SK-MEL-5 (cell line): ENCODE results near the gene CAVIN1. TPM values are rescaled to one million over a fixed set of nuclear protein-coding genes. Genes with fewer than 3 reads are reported as not detected.
"Not testable (repeated sequence)": the region's sequence is repeated elsewhere in the genome, so short reads cannot be mapped to it uniquely, and the experiment has no call there.

ENCODE experiments used
- DNase-seq: peaks from one replicate; pipeline ENCODE4 v3.0.0-alpha.2; 2016; ENCODE audit warnings: low read depth, low spot score
- in situ Hi-C: cut with HindIII; loops from 2 replicates; pipeline ENCODE4 v1.10.0; 2016; ENCODE audit warnings: low sequenced_read_pairs, high pct_unique_total_duplicates, low pct_unique_long_range_greater_than_20kb
- total RNA-seq: library from RNA; depleted of rRNA; stranded (reverse); fragments of >200 nt; shearing (Covaris generic); gene quantifications from 2 replicates; pipeline ENCODE4 v1.2.3, GENCODE V29; 2014

CAVIN1 gene
- total RNA-seq, 1 experiment from 2014 or later: 10.0 TPM

DNA sequence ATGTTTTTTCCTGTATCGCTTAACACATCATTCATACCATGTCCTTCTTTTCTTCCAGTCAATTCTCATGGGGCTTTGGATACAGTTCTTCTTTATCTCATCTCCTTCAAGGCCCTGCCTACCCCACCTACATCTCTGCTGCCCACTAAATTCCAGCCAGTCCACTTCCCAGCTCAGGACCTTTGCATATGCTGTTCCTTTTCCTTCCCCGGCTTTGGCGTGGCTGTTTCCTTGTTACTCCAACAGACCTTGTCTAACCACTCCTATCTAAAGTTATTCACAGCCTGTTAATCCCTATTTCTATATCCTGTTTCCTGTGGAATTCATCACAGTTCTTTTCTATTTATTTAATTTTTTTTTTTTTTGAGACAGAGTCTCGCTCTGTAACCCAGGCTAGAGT is 28.2 kb downstream of the CAVIN1 start:
- in situ Hi-C loops: no loop called here
- DNase-seq: no peak

DNA sequence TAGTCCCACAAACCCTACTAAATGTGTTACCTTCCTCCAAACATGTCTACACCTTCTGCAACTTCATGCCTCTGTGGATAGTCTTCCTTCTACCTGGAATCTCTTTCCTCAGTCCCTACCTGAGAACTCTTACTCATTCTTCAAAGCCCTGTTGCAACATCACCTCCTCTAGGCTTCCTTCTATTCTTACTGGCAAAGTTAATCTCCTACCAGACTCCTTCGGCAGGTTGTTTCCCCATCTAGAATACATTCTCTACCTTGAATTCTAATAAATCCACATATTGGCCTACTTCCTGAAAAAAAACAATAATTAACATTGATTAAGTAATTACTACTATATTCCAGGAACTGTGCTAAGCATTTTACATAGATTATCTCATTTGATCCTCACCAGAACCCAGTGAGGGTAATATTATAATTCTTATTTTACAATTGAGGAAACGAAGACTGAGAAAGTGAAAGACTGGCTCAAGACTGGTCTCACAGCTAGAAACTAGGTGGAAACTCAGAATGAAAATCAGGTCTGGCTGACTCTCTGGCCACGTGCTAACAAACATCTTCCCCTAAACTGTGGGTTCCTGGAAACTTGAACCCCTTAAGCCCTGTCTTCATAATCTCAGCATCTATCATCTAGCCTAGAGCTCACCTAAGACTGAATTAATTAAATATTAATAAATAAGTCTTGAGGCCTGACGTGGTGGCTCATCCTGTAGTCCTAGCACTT is 30.2 kb downstream of the CAVIN1 start:
- no peak for DNase-seq
- in situ Hi-C loops: no loop called here

DNA sequence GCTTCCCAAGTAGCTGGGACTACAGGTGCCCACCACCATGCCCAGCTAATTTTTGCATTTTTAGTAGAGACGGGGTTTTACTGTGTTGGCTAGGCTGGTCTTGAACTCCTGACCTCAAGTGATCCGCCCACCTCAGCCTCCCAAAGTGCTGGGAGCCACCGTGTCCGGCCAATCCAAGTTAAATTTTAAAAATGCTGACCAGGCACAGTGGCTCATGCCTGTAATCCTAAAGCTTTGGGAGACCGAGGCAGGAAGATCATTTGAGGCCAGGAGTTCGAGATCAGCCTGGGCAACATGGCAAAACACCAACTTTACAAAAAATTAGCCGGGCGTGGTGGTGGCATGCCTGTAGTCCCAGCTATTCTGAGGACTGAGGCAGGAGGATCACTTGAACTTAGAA is 31.6 kb downstream of the CAVIN1 start:
- DNase-seq, in situ Hi-C loops: not testable (repeated sequence)

DNA sequence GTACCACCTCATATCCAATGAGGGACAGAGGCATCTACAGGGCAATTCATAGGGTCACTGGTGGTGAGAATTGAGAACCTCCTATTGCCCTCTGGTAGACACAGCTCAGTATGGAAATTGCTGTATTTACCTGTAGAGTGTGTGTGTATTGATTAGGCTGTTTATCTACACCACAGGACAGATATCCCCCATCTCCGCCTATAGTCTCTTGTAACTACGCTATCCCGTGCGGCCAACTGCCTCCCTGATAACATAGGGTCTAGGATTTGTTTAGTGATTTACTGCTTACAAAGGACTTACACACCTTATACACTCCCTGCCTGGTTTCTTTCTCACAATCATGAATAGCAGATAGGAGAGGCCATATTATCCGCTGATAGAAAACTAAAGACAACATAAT is 33.2 kb downstream of the CAVIN1 start:
- in situ Hi-C loops: no loop called here
- DNase-seq: no peak

DNA sequence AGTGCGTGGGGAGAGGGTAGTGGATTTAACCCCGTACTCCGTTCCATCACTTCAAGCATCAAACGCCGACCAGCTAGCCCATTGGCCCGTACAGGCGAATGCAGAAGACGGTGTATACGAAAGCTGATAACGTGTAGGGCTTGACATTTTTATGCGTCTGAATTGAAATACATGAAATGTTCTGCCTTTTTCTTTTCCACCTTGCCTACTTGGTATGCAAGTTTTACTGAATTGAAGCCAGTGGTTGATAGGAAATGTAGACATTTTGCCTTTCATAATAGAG is 34.0 kb downstream of the CAVIN1 start:
- in situ Hi-C loops: no loop called here
- DNase-seq: no peak

DNA sequence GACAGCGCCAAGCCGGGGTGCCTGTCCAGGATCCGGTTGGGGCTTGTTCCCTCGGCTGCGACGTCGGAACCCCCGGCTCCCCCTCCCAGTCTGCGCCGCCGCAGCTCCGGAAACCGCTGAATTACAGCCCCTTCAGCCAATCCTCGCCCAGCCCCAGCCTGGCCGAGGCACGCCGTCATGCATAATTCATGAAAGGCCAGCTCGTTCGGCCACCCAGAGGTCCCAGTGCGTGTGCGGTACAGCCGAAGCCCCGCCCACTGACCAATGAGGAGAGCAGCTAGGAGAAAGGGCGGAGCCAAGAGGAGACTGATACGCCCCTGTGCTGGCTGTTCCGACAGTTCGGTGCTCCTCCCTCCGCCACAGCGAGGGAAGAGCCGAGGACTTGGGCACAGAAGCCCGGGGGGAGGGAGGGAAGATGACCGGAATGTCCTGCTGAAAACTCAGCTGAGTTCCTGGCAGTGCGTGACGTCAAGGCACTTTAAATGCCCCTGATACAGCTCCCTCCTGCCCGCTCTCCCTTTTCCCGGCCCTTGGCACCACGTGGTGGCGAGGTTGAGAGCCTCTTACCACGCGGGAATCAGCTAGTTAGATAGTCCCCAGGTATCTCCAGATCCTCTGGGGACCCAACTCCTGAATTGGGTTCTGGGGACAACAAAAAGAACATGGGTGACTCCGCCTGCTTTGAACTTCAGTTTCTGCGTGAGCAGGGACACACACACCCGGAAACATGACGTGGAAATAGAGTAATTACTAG is 34.5 kb downstream of the CAVIN1 start, which contains the start of gene STAT3:
TSS of gene STAT3 (minus strand) at position 62 of the 754 bp plus-strand sequence. CDS start 39,926 bp downstream, outside the sequence.
- in situ Hi-C loops: no loop called here
- peak; percentile 100 for DNase-seq

DNA sequence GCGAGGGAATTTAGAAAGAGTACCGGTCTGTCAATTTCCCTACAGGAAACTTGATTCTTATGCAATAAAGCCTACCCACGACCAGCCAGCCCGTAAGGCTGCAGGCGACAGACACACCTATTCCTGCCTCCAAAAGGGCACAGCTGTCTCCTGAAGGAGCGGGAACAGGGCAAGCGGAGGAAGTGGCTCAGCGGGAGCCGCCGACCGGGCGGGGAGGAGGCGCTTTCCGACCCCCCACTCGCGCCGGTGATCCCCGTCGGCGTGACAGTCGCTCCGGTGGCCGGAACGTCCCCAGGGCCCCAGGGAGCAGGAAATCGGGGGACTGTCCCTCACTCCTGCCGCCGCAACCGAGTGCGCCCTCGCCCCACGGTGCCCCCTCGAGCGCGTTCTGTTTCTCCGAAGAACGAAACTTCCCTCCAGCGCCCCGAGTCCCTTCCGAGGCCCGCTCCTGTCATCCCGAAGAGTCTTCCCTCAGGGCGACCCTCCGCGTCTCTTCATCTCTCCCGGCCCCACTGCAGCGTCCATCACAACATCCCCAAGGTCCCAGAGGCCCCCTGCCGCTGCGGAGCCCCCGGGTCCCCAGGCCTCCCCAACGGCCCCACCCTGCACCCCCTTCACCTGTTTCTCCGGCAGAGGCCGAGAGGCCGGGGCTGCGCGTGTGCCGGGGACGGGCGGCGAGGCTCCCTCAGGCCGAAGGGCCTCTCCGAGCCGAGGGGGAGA is 35.2 kb downstream of the CAVIN1 start:
- in situ Hi-C loops: no loop called here

DNA sequence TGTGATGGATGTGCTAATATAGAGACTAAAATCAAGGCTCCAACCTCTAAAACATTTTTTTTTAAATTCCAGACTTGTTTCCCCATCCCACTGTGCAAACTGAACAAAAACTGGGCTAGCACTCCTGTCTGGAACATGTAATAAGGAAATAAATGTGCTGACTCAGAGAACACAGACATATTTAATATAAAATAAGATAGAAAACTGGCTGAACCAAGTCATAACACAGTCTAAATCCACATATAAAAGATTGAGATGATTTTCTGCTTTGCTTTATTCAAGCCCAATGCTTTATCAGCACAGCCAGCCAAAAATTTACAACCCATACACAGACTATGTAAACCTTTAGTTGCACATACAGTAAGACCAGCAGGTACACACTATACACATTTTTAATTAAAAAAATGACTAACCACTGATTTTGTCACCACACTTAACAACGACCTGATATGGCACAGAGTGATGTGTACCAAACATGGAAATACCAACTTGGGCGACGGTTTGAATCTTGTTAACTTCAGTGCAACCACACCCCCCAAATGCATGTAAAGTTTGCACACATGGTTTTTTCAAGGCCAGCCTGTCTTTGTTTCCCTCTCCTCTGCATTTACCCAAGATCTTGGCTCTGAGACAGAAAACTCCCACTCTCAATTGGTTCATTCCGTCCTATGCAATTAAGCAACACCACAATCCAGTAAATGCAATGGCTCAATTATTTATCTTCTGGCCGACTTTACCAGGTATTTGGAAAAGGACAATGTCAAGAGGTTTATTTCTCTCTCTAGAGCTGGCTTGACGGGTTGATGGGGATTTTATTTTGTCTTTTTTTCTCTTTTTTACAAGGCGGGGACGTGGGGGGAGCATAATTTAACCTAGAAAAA is 36.0 kb downstream of the CAVIN1 start:
- DNase-seq: peak; percentile 43
- in situ Hi-C loops: no loop called here

More for the DNA sequence above, 35.2 kb downstream of the CAVIN1 start:
- DNase-seq: no peak

DNA sequence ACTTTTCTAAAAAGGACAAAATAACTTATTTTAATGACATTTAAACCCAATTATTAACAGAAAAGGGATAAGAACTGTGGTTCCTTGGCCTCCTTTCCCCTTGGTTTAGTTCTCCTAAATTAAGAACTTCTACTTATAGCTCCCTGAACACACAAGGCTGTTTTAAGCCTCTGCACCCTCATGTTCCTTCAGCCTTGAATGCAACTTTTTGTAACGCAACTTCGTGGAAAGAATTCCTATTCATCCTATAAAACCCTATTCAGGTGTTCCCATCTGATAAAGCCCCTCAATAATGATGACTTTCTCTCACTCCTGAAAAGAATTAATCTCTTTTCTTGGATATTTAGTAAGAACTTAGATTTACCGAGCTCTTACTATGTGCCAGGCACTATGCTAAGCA is 41.2 kb downstream of the CAVIN1 start:
- in situ Hi-C loops: no loop called here
- DNase-seq: no peak

DNA sequence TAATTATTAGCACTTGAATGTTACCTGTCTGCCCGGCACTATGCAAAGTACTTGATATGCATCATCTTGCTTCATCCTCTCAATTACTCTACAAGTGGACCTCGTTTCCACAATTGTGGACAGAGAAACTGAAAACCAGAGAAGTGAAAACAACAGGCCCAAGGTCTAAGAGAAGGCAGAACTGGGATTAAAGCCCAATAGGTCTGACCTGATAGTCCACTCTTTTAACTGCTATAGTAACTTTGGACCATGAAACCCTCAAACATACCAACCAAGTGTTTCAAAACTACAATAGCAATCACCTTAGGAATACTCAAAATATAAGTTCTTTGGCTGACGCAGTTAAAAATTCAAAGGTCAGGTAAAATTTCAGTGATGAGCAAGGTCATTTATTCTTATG is 42.1 kb downstream of the CAVIN1 start:
- DNase-seq: no peak
- in situ Hi-C loops: no loop called here

DNA sequence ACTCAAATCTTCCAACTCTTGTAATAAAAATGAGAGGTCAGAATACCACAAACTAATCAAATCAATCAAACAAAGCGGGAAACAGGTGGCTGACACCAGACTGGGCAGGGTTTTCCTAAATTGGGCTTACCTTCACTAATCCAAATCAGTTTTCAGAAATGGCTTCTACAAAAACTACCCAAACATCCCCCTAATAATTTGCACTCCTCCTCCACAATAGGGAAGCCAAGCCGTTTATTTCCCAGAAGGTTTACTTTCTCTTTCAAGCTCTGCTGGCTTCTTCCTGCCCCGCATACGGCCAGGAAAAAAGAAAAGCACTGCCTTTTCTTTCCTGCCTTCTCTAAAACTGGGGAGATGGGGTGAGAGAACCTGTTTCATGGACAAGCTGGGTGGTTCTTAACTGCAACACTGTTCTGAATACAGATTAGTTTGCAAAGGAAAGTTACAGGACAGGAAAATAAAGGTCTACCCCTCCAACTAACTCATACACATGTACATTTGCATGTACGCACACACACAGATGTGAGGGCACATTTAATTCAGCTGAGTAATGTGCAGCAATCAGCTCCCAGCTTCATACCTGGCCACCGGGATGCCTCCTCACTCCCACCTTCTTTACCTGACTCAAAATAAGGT is 44.0 kb downstream of the CAVIN1 start:
- no peak for DNase-seq
- in situ Hi-C loops: no loop called here

DNA sequence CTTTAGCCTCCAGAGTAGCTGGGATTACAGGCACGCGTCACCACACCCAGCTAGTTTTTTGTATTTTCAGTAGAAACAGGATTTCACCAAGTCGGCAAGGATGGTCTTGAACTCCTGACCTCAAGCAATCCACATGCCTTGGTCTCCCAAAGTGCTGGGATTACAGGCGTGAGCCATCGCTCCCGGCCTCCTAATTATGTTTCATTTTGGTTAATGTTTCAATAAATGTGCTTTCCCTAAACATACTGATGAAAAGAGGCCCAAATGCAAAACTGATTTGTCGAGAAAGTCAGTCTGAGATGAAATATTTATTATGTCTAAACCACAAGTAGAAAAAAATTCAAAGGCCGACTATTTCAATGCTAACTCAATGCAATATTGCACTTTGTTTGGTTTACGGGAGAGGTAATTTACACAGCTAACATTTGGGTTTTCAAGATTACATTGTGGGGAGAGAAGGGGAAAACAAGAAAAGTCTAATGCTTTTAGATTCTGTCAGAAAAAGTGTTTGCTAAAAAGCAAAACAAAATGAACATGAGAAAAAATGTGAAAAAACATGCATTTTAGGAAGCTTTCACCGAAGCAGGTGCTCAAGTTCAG is 44.6 kb downstream of the CAVIN1 start:
- no peak for DNase-seq

DNA sequence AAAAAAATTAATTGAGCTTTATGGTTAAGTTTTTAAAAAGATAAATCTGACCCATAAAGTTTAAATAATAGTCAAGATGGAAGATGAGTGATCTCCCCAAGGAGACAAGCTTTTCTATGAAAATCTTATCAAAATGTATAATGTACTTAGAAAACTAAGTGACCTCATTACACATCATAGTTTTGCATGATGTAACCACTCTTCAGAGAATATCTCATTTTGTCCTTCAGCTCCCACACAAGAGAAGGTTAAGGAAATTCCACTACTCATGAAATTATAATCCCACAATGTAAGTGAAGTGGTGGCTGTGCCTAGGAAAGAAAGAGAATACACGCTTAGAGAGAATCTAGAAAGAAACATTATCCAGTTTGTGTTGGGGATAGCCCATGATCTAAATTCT is 49.2 kb downstream of the CAVIN1 start:
- in situ Hi-C loops: no loop called here
- DNase-seq: no peak

More for the DNA sequence above, 44.6 kb downstream of the CAVIN1 start:
- in situ Hi-C loops: no loop called here

DNA sequence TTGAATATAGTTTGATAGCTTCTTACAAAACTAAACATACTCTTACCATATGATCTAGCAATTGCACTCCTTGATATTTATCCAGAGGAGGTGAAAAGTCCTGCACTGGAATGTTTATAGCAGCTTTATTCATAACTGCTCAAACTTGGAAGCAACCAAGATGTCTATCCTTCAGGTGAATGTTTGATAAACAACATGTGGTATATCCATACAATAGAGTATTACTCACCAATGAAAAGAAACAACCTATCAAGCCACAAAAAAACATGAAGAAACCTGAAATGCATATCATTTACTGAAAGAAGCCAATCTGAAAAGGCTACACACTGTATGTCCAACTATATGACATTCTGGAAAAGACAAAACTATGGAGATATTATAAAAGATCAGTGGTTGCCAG is 50.9 kb downstream of the CAVIN1 start:
- DNase-seq: no peak
- in situ Hi-C loops: no loop called here

DNA sequence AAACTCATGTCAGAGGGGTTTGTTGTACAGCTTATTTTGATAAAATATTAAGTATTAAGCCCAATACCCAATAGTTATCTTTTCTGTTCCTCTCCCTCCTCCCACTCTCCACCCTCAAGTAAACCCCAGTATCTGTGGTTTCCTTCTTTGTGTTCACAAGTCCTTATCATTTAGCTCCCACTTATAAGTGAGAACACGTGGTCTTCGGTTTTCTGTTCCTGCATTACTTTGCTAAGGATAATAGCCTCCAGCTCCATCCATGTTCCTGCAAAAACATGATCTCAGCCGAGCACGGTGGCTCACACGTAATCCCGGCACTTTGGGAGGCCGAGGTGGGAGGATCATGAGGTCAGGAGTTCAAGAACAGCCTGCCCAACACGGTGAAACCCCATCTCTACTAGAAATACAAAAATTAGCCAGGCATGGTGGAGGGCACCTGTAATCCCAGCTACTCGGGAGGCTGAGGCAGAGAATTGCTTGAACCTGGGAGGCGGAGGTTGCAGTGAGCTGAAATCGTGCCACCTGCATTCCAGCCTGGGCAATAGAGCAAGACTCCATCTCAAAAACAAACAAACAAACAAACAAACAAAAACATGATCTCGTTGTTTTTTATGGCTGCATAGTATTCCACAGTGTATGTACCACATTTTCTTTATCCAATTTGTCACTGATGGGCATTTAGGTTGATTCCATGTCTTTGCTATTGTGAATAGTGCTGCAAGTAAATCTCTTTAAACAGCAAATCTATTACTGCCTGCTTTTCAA is 54.1 kb downstream of the CAVIN1 start:
- DNase-seq, in situ Hi-C loops: not testable (repeated sequence)

DNA sequence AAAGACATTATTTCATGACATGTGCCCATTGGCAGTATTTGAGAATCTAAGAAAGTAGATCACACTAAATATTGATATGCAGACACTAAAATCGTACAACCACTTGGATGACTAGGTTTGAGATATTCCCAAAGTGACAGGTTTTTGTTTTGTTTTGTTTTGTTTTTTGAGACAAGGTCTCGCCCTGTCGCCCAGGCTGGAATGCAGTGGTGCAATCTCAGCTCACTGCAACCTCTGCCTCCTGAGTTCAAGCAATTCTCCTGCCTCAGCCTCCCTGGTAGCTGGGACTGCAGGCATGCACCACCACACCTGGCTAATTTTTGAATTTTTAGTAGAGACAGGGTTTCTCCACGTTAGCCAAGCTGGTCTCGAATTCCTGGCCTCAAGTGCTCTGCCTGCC is 54.7 kb downstream of the CAVIN1 start:
- in situ Hi-C loops, DNase-seq: not testable (repeated sequence)
